DMS153 (cell line): ENCODE results near the gene TRHDE.

ENCODE experiments used
- DNase-seq: peaks from one replicate; lab custom pipeline; 2025; lab: John Stamatoyannopoulos, UW

TRHDE gene

GRCh38 chr12:72444566-72444965 lies 172.4 kb downstream of the TRHDE start:
- no peak for DNase-seq

DNA sequence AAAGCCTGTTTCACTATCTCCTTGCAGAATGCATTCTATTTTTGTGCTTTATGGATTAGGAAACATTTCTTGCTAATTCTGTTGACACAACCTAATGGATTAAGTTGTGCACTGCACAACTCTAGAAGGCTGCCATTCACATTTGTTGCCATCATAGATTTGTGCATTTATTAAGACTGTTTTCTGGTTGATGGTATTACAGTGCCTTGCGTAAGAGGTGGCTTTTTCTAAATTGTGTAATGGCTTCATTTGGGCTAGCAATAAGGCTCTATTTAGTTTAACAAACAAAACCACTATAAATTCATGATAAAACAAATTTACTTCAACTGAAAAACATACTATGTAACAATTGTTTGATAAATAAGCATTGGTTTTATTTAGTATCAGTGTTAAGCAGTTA lies 175.9 kb downstream of the TRHDE start:
- no peak for DNase-seq

- no peak for DNase-seq
Observed at GRCh38 chr12:72448805-72449204, 176.6 kb downstream of the TRHDE start.

DNA sequence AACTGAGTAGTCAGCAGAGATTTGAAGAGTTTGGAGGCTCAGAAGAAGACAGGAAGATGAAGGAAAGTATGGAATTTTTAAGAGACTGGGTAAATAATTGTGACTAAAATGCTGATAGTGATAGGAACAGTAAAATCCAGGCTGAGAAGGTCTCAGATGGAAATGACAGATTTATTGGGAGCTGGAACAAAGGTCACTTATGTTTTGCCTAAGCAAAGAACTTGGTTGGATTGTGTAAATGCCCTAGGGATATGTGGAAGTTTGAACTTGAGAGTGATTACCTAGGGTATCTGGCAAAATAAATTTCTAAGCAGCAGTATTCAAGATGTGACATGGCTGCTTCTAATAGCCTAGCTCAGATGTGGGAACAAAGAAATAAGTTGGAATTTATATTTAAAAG lies 180.9 kb downstream of the TRHDE start:
- no peak for DNase-seq

DNA sequence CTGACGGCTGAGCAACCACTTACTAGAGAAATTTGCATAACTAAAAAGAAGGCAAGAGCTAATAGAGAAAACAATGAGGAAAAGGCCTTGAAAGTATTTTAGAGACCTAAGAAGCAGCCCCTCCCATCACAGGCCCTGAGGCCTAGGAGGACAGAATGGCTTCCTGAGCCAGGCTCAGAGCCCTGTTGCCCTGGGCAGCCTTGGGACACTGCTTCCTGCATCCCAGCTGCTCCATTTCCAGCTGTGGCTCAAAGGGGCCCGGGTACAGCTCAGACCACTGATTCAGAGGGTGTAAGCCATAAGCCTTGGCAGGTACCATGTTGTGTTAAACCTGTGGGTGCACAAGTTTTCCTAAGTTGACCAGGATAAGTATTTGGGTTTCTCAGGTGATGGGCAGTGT lies 181.4 kb downstream of the TRHDE start:
- DNase-seq, result no peak

DNA sequence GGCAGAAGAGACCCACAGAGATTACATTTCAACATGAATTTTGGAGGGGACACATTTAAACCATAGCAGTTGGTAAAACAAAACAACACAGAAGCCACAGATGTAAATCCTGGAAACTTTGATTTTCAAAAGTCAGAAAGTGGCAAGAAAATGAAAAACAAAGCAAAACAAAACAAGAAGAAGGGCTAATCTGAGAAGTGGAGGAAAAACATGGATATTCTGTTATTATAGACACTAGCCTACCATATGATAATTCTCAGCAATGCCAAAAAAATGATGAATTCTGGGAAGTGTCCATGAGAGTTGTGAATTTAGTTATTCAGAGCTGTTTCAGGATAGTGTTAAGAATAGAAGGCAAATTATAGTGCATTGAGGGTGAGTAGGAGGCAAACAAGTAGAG lies 192.3 kb downstream of the TRHDE start:
- no peak for DNase-seq

GRCh38 chr12:72465155-72465554 lies 193.0 kb downstream of the TRHDE start:
- DNase-seq, result no peak

DNA sequence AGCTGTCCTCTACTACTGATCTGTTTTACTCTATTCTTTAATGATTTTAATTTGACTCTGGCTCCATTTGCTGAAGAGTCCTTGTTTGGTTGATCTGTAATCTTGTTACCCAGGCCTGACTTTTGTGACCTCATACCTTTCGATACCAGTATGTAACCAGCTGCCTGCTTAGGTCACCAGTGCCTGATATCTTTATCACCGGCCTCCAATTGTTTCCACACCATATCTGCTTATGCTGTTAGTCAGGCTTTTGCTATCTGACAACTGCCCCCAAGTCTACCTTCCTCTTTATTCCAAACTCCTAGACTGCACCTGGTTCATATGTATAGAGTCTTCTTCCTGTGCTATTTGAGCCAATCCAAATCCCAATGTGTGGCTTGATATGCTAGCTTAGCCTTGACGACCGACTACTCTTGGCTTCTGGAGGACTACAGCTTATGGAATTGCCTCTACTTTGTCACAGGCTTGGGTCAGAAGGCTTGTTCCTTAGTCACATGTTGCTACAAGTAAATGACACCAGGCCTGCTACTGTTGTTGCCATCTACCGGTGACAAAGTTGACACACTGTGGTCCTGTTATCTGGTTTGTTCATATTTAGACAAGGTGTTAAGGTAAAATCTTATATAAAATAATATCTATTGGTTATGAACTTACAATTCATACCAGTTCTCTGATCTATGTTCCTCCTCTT lies 193.9 kb downstream of the TRHDE start:
- DNase-seq, result no peak

GRCh38 chr12:72467985-72468384 lies 195.8 kb downstream of the TRHDE start:
- DNase-seq, result no peak

DNA sequence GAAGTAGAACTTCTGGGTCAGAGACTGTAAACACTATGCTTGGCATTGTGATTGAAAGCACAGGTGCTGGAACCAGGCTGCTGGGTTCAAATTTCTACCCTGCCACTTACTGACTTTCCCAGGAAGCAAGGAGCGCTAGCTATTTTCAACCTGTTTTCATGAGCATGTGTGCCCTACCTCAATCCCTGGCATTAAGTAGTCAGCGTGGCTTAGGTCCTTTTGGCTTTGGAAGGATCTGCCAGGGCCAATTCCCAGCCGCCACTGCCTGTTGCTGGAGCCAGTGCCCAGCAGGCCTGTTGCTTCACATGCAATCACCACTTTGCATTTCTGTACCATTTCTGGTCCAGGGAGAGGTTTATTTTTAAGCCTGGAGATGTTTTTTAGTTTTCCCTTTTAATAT lies 196.3 kb downstream of the TRHDE start:
- no peak for DNase-seq

- no peak for DNase-seq
Observed at GRCh38 chr12:72471806-72472205, 199.6 kb downstream of the TRHDE start.

- DNase-seq, result no peak
Observed at GRCh38 chr12:72472350-72472749, 200.2 kb downstream of the TRHDE start.

- no peak for DNase-seq
Observed at GRCh38 chr12:72476301-72476700, 204.1 kb downstream of the TRHDE start.

- no peak for DNase-seq
Observed at GRCh38 chr12:72485017-72485701, 213.0 kb downstream of the TRHDE start.

DNA sequence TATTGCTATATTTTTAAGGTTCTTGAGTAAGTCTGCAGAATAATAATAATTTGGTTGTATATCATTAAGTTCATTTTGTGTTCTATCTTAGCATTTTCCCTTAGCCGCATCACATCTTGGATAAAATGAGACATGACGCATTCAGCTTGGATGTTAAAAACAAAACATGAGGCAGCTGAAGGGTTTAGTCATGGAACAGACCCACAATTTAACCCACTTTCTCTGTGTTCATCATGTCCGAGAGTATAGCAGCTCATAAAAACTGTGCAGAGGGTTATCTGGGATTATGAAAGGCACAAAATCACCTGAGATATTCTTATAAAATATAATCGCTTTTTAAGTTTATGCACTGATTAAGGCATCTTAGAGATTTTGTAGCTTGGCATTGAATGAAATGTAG lies 219.3 kb downstream of the TRHDE start:
- no peak for DNase-seq

DNA sequence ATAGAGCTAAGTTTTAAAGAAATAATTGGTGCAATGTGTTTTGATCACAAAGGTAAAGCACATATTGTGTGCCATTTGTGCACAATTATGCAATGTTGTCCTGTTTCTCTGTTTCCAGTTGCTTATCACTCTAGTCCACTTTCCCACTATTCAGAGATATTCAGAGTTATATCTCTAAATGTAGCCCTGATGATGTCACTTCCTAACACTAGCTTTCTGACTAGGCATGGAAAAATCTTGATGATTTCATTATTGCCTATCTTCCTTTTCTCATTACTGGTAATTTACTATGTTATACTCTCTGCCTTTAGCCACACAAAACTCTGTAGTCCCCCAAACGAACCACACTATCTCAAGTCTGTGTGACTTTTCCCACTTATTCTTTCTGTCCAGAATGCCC lies 221.2 kb downstream of the TRHDE start:
- no peak for DNase-seq

- DNase-seq, result no peak
Observed at GRCh38 chr12:72498354-72498753, 226.2 kb downstream of the TRHDE start.

DNA sequence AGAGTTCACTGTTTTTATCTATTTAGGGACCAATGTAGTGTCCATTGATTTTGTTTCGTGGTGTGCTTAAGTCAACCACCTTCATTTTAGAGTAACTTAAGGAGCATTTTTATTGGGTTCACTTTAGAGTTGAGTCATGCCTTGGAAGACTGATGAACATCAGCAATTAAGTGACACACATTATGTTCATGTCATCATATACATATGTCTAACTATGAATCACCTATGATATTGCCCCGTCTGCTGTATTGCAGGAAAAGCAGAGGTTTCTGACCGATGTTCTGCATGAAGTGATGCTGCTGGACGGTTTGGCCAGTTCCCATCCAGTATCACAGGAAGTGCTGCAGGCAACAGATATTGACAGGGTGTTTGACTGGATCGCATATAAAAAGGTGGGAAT lies 227.1 kb downstream of the TRHDE start:
- no peak for DNase-seq

- DNase-seq, result no peak
Observed at GRCh38 chr12:72502546-72502945, 230.4 kb downstream of the TRHDE start.

- no peak for DNase-seq
Observed at GRCh38 chr12:72505227-72505626, 233.1 kb downstream of the TRHDE start.

GRCh38 chr12:72509891-72510290 lies 237.7 kb downstream of the TRHDE start:
- DNase-seq, result no peak

- DNase-seq, result no peak
Observed at GRCh38 chr12:72510772-72511171, 238.6 kb downstream of the TRHDE start.

- no peak for DNase-seq
Observed at GRCh38 chr12:72511498-72511897, 239.3 kb downstream of the TRHDE start.

- DNase-seq, result no peak
Observed at GRCh38 chr12:72511906-72512305, 239.7 kb downstream of the TRHDE start.
